HG03196 (cell line): ENCODE data around the gene RDH11.
A peak's percentile ranks its signal among the peaks of the same experiment; 100 is the strongest.
"Not testable (repeated sequence)": the region's sequence is repeated elsewhere in the genome, so short reads cannot be mapped to it uniquely, and the experiment has no call there.

ENCODE experiments used
- ATAC-seq: cut with Tn5 transposase; IDR thresholded peaks from one replicate; pipeline ENCODE4 v1.9.1; 2021; ENCODE audit not compliant: unreplicated experiment

Gene RDH11

DNA sequence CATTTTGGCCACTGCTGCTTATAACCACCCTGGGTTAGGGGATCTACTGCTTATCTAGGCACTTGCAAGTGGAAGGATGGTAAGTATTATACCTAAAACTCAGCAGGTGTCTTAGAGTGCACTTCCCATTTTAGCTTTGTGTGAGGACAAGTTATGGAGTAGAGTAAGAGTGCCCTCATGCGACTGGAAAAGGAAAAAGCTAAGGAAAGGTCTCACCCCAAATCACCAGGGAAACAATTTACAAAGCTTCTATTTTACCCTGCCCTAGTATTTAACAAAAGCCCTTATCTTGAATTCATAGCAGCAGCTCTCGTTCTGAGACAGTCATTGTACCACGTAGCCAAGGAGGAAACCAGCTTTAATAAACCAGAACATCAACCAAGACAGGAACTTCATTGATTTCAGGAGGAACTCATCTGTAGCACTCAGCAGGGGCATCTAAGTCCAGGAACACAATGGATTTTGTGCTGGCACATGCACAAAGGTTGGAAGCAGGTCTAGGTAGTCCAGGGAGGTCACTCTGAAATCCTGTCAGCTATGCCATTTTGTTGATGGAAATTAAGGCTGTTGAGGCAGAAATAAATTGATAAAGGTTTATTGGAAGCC, 9.0 kb upstream of the RDH11 start:
- ATAC-seq: no peak

DNA sequence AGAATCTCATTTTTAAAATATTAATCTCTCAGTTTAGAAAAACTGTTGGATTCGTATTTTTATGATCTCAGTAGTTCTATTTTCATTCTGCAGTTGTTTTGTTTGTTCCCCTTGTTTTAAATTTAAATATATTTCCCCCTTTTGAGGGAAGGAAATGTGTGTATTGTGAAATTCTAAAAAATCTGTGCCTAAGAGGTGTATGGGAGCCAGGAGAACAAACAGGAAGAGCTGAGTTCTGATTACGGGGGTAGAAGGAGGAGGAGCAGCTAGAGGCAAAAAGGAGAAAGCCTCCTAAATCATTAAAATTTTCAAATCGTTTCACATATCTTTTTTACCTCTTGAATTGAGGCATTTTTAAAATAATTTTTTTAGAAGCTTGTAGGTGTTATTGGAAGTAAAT, 8.4 kb upstream of the RDH11 start:
- no peak for ATAC-seq

DNA sequence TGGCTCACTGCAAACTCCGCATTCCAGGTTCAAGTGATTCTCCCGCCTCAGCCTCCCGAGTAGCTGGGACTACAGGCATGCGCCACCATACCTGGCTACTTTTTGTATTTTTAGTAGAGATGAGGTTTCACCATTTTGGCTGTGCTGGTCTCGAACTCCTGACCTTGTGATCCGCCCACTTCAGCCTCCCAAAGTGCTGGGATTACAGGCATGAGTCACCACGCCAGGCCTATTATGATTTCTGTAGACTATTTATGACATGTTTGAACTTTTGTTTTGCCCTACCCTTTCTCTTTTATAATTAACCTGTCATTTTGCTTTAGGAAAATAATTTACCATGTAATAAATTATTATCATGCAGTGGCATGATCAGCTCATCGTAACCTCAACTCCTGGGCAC, 5.9 kb upstream of the RDH11 start, which contains the start of gene RDH12:
TSS of gene RDH12 (plus strand) at position 395 of the 400 bp plus-strand sequence. CDS start 20,757 bp downstream, outside the sequence.
- ATAC-seq: not testable (repeated sequence)

DNA sequence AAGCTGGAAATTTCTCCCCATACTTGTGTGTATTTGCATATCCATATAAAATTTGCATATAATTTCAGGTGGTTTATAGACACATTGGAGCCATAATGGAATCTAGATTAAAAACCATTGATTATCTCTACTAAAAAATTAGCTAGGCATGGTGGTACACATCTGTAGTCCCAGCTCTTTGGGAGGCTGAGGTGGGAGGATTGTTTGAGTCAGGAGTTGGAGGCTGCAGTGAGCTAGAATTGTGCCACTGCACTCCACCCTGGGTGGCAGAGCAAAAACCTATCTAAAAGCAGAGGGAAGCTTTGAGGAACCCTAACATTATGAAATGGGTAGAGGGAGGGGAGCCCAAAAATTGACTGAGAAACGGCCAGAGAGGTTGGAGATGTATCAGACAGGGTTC, 2.6 kb upstream of the RDH11 start:
- ATAC-seq: no peak

DNA sequence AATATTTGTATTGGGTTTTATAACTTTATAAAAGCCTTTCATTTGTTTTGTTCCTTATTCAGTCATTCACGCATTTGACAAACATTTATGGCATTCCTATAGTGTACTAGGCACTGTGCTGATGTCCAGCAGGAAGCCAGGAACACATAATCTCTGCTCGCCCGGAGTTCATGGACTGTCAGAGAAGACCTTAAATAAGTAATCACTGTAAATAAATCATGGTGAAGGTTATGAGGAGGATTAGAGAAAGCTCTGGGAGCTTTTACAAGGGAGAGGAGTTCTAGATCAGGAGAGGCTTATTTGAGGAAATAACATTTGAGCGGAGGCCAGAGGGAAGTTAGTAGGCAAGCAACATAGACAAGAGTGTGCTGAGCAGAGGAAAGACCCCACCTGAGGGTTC, 1.4 kb upstream of the RDH11 start:
- no peak for ATAC-seq

DNA sequence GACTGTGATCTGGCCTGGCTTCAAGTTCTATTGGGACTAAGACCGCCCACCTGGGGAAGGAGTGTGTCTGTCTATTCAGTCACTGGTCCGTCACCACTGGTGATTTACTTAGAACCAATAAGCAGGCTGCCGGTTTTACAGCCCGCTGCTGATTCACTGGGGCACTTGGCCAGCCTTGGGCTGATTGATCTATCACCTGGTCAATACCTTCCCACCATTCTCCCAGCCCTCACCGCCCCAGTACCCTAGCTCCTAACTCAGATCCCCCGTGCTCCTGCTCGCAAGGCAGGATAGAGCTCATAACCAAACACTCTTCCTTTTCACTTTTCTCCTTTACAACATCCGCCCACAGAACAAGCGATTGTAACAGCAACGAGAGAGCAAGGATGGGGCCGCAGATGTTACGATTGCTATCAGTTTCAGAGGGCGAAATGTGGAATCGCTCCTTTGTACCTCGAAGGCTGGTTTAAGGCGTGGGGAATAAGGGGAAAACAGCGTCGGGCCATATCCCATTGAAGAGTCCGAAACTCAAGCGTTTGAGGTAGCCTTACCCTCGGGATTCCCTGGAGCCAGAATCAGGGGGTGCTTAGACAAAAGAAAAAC, 672 bp downstream of the RDH11 start:
- ATAC-seq: peak; percentile 83

DNA sequence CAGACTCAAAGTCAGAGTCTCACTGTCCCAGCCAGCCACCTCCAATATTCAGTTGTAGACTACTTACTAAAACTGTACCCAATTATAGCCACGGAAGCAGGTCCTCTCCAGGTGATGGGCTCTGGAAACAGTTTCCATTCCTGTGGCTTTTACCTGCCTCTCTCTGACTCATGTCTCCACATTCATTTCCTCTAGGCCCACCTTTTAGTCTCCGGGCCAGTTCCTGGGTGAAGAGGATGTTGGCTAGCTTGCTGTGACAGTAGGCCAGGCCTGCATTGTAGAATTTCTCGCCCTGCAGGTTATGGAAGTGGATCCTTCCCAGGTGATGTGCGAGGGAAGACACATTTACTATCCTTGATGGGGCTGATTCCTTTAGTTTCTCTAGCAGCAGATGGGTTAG, 5.6 kb downstream of the RDH11 start:
- no peak for ATAC-seq

DNA sequence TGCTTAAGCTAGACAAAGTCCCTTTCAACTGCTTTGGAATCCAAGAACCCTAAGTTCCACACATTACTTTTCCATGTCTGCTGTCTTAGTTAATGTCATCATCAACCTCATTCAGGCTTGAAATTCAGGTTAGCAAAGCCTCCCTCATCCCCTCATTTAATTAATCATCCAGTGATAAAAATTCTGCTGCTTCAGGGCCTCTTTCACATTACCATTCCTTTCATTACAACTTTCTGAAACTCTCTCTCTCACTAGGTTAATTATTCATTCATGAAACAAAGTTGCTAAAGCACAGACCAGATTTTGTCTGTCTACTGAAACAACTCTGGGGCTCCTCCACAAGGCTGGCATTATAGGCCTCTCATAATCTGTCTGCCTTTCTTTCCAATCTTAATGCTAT, 11.7 kb downstream of the RDH11 start:
- no peak for ATAC-seq

DNA sequence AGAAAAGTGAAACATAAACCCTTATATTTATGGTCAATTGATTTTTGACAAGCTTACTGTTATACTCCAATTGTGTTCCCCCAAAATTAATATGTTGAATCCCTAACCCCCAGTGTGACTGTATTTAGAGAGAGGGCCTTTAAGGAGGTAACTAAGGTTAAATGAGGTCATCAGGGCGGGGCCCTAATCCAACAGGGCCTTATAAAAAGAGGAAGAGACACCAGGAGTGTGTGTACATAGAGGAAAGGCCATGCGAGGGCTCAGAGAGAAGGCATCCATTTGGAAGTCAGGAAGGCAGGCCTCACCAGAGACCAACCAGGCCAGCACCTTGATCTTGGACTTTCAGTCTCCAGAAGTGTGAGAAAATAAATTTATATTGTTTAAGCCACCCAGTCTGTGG, 14.6 kb downstream of the RDH11 start:
- no peak for ATAC-seq

DNA sequence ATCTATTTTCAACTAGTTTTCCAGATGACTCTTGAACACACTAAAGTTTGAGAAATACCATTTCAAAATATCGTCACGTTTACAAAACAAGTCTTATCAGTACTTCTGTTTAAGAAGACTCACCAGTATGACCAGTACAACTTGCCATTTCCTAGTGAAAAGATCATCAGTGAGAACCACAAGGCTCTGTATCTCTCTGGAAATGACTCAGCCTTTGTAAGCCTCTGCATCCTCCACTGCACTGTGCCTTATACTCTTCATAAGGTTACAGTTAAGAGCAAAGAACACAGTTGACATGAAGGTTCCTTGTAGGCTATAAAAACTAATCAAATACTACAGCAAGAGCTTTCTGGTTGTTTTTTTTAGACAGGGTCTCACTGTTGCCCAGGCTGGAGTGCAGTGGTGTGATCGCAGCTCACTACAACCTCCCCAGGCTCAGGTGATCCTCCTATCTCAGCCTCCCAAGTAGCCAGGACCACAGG, 15.4 kb downstream of the RDH11 start:
- peak; percentile 82 for ATAC-seq

DNA sequence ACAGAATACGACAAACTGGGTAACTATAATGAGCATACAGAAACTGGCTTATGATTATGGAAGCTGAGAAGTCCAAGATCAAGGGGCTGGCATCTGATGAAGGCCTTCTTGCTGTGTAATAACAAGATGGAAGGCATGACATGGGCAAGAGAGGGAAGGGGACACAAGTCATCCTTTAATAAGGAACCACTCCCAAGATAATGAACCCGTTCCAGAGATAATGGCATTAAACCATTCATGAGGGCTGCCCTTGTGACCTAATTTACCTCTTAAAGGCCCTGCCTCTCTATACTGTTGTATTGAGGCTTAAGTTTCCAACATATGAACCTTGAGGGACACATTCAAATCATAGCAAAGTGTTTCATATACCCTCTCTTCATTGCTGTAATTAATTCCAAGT, 16.6 kb downstream of the RDH11 start:
- ATAC-seq: no peak

DNA sequence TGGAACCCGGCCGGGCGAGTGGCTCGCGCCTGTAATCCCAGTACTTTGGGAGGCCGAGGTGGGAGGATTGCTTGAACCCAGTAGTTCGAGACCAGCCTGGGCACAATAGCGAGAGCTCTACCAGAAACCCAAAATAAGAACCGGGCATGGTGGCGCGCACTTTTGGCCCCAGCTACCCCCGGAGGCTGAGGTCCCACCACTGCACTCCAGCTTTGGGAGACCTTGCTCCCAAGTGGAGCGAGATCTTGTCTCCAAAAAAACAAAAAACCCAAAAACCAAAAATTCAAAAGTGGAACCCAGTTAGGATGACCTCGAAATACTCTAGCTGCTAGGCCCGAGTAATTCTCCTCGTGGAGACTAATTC, 20.4 kb downstream of the RDH11 start:
- no peak for ATAC-seq

DNA sequence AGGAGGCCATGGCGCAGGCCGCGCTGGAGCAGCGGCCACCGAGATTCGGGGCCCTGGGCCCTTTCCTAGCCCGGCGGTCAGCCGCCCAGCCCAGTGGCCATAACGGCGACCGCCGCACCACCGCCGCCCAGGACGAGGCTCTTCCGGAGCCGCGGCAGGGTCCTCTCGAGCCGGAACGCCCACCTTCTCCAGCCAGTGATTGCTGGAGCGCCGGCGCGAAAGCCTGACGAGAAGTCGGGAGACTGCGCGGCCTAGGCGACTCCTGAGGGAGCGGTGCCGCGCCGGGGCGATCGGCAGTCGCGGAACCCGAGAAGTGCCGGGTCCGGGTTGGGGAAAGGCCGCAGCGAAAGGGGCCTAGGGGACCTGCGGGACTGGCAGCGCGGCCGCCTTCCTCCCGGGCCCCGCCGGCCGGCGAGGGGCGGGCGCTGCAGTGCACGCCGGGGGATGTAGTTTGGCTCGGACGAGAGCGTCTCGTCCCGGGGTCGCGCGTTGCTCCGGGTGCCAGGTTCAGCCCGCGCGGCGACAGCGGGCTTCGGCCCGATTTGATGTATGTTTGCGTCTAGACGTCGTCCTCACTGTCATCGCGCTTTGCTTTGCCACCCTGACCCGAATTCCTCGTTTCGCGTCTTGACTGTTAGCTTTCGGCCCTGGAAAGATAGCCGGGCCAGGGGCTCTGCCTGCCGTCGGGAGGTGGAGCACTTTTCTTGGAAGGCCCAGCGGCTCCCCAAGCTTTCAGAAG, 20.9 kb downstream of the RDH11 start, which contains the start of gene VTI1B:
TSS of gene VTI1B (minus strand) at position 153 of the 739 bp plus-strand sequence. CDS start at position 10, 143 bp downstream.
- ATAC-seq: peak; percentile 85

DNA sequence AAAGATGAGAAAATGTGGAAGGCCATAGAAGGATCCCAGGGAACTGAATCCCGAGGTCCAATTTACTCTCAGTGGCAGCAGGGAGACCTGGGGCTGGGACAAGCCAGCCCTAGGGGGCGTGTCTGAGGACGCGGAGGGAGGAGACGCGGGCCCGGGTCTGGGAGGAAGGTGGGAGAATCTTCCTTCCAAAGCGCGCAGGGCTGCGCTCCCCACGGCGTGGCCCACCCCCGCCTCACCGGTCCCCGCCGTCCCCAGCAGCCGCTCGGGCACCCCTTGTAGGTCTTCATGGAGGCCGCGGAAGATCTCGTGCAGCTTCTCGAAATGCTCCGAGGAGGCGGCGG, 21.5 kb downstream of the RDH11 start:
- peak; percentile 42 for ATAC-seq

DNA sequence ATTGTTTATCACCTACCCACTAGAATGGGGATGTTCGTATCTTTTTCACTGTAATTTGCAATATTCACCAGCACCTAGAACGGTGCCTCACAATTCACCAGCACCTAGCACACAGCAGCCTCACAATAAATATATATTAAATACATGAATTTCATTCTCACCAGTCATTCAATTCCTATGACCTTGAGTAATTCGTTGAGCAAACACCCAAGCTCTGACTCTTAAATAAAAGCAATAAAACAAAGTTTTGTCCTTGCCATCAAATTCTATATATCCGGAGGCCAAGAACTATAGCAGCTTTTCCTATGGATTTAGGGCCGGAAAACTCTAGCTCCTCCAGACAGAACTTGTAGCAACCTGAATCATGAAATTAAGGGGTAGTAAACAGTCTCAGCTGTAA, 22.1 kb downstream of the RDH11 start:
- no peak for ATAC-seq

DNA sequence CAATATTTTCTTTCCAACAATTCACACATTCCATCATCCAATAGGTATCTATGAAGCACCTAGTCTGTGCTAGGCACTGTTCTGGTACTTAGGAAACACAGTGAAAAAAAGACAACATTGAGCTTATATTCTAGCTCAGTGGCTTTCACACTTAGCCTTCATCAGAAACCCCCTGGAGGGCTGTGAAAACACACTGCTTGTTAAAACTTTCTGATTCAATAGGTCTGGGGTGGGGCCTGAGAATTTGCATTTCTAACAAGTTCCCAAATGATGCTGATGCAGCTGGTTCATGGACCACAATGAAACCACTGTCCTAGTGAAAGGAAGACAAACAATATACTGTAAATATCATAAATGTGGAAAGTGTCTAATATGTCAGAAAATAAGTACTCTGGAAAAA, 27.0 kb downstream of the RDH11 start:
- peak; percentile 47 for ATAC-seq

DNA sequence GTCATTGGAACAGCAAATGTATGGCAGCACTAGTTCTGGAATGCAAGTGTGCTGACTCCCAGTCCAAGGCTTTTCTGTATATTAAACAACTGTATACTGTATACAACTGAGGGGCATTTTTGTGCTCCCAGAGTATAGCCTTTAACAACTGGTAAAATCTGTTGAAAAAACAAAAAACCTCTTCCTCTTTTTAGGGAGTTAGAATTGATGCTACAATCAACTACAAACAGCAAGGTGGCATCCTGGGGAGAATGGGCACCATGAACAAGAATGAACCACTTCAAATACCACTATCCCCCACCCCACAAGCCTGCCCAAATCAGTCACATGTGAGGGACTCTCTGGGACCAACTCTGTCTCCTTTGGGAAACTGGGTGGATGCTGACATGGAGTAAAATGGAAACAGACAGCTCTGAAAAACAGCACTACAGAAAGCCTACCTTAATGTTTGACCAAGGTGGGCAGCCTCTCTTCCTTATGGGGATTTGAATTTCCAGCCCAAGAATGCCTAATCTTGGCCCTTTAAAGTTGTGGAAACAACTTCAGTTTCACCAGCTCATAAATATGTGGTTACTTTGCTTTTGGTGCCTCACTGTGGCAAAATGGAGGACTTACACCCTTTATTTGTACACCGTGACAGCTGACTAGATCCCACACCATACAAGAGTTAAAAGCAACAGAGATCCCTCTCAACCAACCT, 28.7 kb downstream of the RDH11 start:
- no peak for ATAC-seq

DNA sequence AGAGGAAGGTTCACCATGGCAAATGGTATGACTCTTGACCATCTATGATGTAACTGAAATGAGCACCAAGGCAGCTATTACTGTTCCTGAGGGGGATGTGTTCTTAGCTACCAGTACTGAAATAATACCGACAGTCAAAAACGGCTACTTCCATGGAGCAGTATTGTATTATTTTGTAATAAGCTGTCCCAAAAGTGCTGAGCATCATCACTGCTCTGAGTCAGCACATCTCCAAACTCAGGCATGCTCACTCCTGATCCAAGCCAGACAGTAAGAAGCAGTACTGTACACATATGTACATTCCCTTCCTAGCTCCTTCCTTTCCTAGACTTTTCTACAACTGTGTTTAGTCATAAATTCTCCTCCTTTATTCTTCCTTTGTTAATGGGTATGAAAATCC, 29.7 kb downstream of the RDH11 start:
- no peak for ATAC-seq

DNA sequence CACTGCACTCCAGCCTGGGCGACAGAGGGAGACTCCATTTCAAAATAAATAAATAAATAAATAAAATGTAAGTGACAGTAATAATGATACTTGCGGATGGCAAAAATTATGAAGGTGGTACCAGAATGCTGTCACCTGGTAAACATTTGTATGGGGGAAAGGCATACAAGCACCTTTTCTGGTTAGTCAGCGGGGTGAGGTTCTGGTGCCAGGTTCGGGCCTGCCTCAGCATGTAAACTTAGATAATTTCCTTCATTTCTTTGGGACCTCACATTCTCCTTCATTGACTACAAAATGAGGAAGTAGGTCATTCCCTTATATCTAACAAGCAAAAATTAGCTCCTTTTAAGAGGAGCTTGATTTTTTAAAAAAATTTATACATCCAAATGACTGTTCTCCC, 31.9 kb downstream of the RDH11 start:
- no peak for ATAC-seq

DNA sequence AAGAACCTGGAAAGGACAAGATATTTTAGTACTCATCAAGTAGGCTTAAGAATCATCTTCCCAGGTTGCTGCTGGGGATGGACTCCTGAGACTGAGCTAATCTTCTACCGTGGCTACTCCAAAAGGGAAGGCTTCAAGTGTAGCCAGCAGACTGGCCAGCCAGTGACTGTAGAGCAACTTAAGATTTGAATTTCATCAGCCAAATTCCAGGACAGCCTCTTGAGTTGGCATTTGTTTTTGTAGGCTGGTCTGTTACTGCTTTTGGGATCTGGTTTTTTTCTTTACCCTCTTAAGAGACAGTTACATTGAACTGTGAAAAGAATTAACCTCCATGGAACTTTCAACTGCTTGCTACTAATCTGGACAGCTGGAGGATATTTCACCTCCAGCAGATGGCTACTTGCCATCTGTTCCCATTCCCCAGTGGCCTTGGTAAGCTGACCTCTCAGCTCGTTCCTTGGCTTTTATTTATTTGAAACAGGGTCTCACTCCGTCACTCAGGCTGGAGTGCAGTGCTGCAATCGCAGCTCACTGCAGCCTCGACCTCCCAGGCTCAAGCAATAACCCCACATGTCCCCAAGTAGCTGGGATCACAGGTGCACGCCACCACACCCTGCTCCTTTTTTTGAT, 41.8 kb downstream of the RDH11 start:
- ATAC-seq: no peak

DNA sequence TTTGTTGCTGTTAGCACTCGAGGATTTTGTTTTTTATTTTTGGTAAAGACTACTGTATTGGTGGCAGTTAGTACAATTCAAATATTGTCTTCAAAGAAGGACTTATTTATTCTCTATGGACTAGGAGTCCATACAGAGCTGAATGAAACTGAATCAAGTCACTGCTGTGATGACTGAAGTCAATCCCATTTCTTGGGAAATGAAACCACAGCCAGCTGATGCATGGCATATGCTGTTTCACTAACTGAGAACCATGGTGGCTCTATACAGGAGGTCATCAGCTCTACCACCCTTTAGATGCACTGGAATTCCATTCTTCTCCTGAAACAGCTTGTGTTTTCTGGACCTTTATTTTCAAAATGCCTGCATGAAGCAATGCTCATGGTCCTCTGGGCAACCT, 43.4 kb downstream of the RDH11 start:
- no peak for ATAC-seq
